Peyer's patch (tissue), 4 donors: ENCODE data around the gene CACNA1S. TPM values are rescaled to one million over a fixed set of nuclear protein-coding genes. Genes with fewer than 3 reads are reported as not detected.

Source experiments
- DNase-seq, 3 donors: peaks; one replicate each; pipeline ENCODE4 v3.0.0-alpha.2; 2017 to 2019
- H3K27ac ChIP-seq, 4 donors: fragments of 200-600 bp; sonication (generic); one replicate each; pipeline ENCODE4 v1.5.1; 2016 to 2019
- H3K27me3 ChIP-seq, 2 donors: fragments of 200-600 bp; sonication (generic); one replicate each; pipeline ENCODE4 v1.5.1; 2019
- H3K36me3 ChIP-seq, 3 donors: fragments of 200-600 bp; sonication (generic); one replicate each; pipeline ENCODE4 v1.5.1; 2016 to 2019
- H3K4me1 ChIP-seq, 4 donors: fragments of 200-600 bp; sonication (generic); one replicate each; pipeline ENCODE4 v1.5.1; 2016 to 2019
- H3K4me3 ChIP-seq, 4 donors: fragments of 200-600 bp; sonication (generic); 1 replicate in 3 of 4; 2 replicates in 1 of 4; pipeline ENCODE4 v1.5.1; 2016 to 2019; ENCODE audit warnings: mild to moderate bottlenecking in 1 of 4
- H3K9me3 ChIP-seq, 4 donors: fragments of 200-600 bp; sonication (generic); one replicate each; pipeline ENCODE4 v1.5.1; 2016 to 2019; ENCODE audit warnings: mild to moderate bottlenecking in 1 of 4
- POLR2A ChIP-seq, 2 donors: fragments of 450-650 bp; IDR thresholded peaks; one replicate each; pipeline ENCODE4 v1.5.1; 2017; ENCODE audit warnings: antibody characterized with exemption in 2 of 2, mild to moderate bottlenecking in 2 of 2, moderate library complexity in 2 of 2
- total RNA-seq, 4 donors: library from RNA; depleted of rRNA; stranded (reverse); fragments of >200 nt; gene quantifications; one replicate each; pipeline ENCODE4 v1.1.0, GENCODE V29; 2016
- TF ChIP-seq, protein P1 (sequence below), 6 experiments: fragments of 450-650 bp in 4 of 6; fragments of 200-600 bp in 2 of 6; sonication (generic) in 1 of 6; IDR thresholded peaks; one replicate each; pipeline ENCODE4 v1.5.1; 2017 to 2019; ENCODE audit warnings: antibody characterized with exemption in 6 of 6, mild to moderate bottlenecking in 3 of 6, moderate library complexity in 1 of 6

CACNA1S gene
- total RNA-seq, 4 donors from 2014 or later: not detected

GRCh38 chr1:201110616-201111015 lies 1.6 kb downstream of the CACNA1S start:
- H3K36me3 ChIP-seq: no peaks in the 10 kb centered on the region
- no peak overlapping the region for H3K27ac ChIP-seq
- peak in 1 of 3 donors; percentile 16 for DNase-seq
- H3K27me3 ChIP-seq: no peaks in the 10 kb centered on the region
- no peak overlapping the region for H3K4me3 ChIP-seq
- H3K9me3 ChIP-seq: no peaks in the 10 kb centered on the region
- peaks cover 0 to 6% (median 0%) of the 10 kb centered on the region in 4 donors for H3K4me1 ChIP-seq
- TF ChIP-seq, protein P1, sequence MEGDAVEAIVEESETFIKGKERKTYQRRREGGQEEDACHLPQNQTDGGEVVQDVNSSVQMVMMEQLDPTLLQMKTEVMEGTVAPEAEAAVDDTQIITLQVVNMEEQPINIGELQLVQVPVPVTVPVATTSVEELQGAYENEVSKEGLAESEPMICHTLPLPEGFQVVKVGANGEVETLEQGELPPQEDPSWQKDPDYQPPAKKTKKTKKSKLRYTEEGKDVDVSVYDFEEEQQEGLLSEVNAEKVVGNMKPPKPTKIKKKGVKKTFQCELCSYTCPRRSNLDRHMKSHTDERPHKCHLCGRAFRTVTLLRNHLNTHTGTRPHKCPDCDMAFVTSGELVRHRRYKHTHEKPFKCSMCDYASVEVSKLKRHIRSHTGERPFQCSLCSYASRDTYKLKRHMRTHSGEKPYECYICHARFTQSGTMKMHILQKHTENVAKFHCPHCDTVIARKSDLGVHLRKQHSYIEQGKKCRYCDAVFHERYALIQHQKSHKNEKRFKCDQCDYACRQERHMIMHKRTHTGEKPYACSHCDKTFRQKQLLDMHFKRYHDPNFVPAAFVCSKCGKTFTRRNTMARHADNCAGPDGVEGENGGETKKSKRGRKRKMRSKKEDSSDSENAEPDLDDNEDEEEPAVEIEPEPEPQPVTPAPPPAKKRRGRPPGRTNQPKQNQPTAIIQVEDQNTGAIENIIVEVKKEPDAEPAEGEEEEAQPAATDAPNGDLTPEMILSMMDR (IDR thresholded peaks at IDR 0.05): no peak
- TF ChIP-seq POLR2A (IDR thresholded peaks at IDR 0.05): no peak

DNA sequence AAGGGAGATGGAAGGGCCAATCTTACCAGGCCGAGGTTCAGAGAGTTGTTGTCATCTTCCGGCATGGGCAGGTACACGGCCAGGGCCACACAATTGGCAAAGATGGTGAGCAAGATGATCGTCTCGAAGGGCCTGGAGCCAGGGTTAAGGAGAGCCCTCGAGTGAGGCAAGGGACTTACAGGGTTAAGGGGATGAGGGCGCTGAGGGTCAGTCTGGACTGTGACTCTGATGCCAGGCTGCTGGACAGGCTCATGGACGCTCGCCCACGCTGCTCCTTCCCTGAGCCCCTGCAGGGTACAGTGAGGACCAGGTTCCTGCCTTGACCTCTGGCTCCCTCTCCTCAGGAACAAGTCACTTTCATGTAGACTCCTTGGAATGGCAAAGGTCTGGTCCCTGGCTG lies 2.1 kb downstream of the CACNA1S start:
- TF ChIP-seq POLR2A (IDR thresholded peaks at IDR 0.05): no peak
- TF ChIP-seq, protein P1 (IDR thresholded peaks at IDR 0.05): no peak
- Histone ChIP-seq H3K9me3 (no peaks in the 10 kb centered on the region), H3K4me3 (no peak overlapping the region), H3K4me1 (peaks cover 0 to 6% (median 0%) of the 10 kb centered on the region in 4 donors), H3K27me3 (no peaks in the 10 kb centered on the region), H3K27ac (no peak overlapping the region), H3K36me3 (no peaks in the 10 kb centered on the region)
- DNase-seq: no peak

DNA sequence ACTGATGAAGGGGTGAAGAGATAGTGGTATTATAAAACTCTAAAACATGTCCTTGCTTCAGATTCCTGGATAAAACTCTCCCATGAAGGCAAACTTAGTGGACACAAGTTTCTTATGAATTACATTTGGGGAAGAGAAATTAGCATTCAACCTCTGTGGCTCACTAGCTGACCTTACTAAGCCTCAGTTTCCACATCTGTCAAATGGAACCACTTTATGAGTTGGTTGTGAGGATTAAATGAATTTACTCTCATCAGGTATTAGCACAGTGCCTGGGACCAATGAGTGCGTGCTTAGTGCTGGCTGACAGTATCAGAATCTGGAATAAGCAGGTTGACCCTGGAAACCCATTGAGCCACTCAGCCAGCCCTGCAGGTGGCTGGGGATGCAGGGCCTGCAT lies 2.6 kb downstream of the CACNA1S start:
- Histone ChIP-seq H3K4me1 (peaks cover 0 to 6% (median 0%) of the 10 kb centered on the region in 4 donors), H3K4me3 (no peak overlapping the region), H3K36me3 (no peaks in the 10 kb centered on the region), H3K9me3 (no peaks in the 10 kb centered on the region), H3K27ac (no peak overlapping the region), H3K27me3 (no peaks in the 10 kb centered on the region)
- TF ChIP-seq, protein P1 (IDR thresholded peaks at IDR 0.05): no peak
- no peak for TF ChIP-seq POLR2A (IDR thresholded peaks at IDR 0.05)
- no peak for DNase-seq

- DNase-seq: no peak
- Histone ChIP-seq H3K4me1 (peaks cover 0 to 2% (median 0%) of the 10 kb centered on the region in 4 donors), H3K27ac (no peak overlapping the region), H3K4me3 (no peak overlapping the region), H3K9me3 (no peaks in the 10 kb centered on the region), H3K27me3 (no peaks in the 10 kb centered on the region), H3K36me3 (no peaks in the 10 kb centered on the region)
- no peak for TF ChIP-seq POLR2A (IDR thresholded peaks at IDR 0.05)
- TF ChIP-seq, protein P1 (IDR thresholded peaks at IDR 0.05): no peak
These were observed 3.6 kb downstream of the CACNA1S start for GRCh38 chr1:201108614-201109013.

DNA sequence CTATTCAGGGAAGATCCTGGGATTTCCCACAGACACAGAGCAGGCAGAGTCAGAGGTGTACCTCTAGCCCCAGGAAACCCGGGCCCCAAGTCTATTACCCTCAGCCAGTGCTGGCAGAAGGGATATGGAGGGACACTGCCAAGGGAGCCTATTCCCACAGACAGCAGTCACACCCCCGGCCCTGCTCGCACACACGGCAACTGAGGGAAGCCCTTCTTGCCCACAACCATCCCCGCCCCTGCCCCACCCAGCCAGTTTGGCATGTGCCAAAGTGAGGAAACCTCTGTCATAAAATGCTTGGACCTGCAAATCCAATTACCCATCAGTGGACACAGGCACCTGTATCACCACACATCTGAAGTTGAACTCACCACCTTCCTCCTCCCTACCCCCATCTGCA lies 6.5 kb downstream of the CACNA1S start:
- H3K27ac ChIP-seq: no peak overlapping the region

More for the DNA sequence above, 6.5 kb downstream of the CACNA1S start:
- H3K4me1 ChIP-seq: no peaks in the 10 kb centered on the region
- TF ChIP-seq POLR2A (IDR thresholded peaks at IDR 0.05): no peak
- TF ChIP-seq, protein P1 (IDR thresholded peaks at IDR 0.05): no peak
- no peaks in the 10 kb centered on the region for H3K9me3 ChIP-seq
- DNase-seq: no peak
- H3K36me3 ChIP-seq: no peaks in the 10 kb centered on the region
- H3K4me3 ChIP-seq: no peak overlapping the region
- H3K27me3 ChIP-seq: no peaks in the 10 kb centered on the region
